Heart left ventricle (tissue), 16 donors: ENCODE measurements around the gene CNGA3. TPM values are rescaled to one million over a fixed set of nuclear protein-coding genes. Genes with fewer than 3 reads are reported as not detected.

ENCODE experiments used
- ATAC-seq, 4 donors: fragments of 200-7000 bp; cut with Tn5 transposase; one replicate each; pipeline ENCODE4 v1.9.1; 2020 to 2022; ENCODE audit warnings: moderate library complexity in 4 of 4, mild to moderate bottlenecking in 3 of 4, moderate number of reproducible peaks in 1 of 4
- DNase-seq, 5 donors: peaks; one replicate each; pipeline ENCODE4 v3.0.0-alpha.2; 2020
- H3K27ac ChIP-seq, 12 donors: fragments of 200-600 bp; sonication (generic) in 4 of 12; one replicate each; pipeline versions ENCODE4 v1.5.0 to v1.8.0; 2016 to 2022; ENCODE audit warnings: mild to moderate bottlenecking in 2 of 12
- H3K27me3 ChIP-seq, 9 donors: fragments of 200-600 bp; sonication (generic) in 2 of 9; one replicate each; pipeline versions ENCODE4 v1.5.1 to v1.8.0; 2016 to 2022; ENCODE audit warnings: mild to moderate bottlenecking in 3 of 9
- H3K36me3 ChIP-seq, 9 donors: fragments of 200-600 bp; sonication (generic) in 2 of 9; one replicate each; pipeline versions ENCODE4 v1.5.0 to v1.8.0; 2018 to 2022; ENCODE audit warnings: mild to moderate bottlenecking in 2 of 9
- H3K4me1 ChIP-seq, 12 donors: fragments of 200-600 bp; sonication (generic) in 4 of 12; one replicate each; pipeline versions ENCODE4 v1.5.0 to v1.8.0; 2016 to 2022; ENCODE audit warnings: mild to moderate bottlenecking in 3 of 12
- H3K4me3 ChIP-seq, 12 donors: fragments of 200-600 bp; sonication (generic) in 4 of 12; one replicate each; pipeline versions ENCODE4 v1.5.0 to v1.8.0; 2017 to 2022; ENCODE audit warnings: mild to moderate bottlenecking in 9 of 12, moderate library complexity in 4 of 12
- H3K9me3 ChIP-seq, 12 donors: fragments of 200-600 bp; sonication (generic) in 4 of 12; one replicate each; pipeline versions ENCODE4 v1.5.0 to v1.8.0; 2016 to 2022; ENCODE audit warnings: mild to moderate bottlenecking in 1 of 12
- CTCF ChIP-seq, 12 donors: fragments of 200-600 bp; sonication (generic) in 4 of 12; IDR thresholded peaks; one replicate each; pipeline versions ENCODE4 v1.5.0 to v1.8.0; 2018 to 2022; ENCODE audit warnings: antibody characterized with exemption in 12 of 12, mild to moderate bottlenecking in 5 of 12
- POLR2A ChIP-seq, 2 donors: fragments of 450-650 bp; IDR thresholded peaks; one replicate each; pipeline ENCODE4 v1.6.1; 2017; ENCODE audit warnings: antibody characterized with exemption in 2 of 2, mild to moderate bottlenecking in 2 of 2, moderate library complexity in 2 of 2
- WGBS, 4 donors: extraction: QIAGEN DNeasy Blood & Tissue Kit in 2 of 4; methylation state at CpG; one replicate each; pipeline versions ENCODE4 v1.1.5 to v1.1.7; 2013 to 2018; 5-methylcytosine and 5-hydroxymethylcytosine counted together
- intact Hi-C, 10 donors: fragments of 100-400 bp; cut with DNase I; formaldehyde crosslinking; loops; one replicate each; pipeline versions ENCODE4 v1.11.1 to v1.14.2; 2022
- polyA plus RNA-seq, 2 donors: library from polyadenylated mRNA; stranded (reverse); fragments of 200-250 nt; gene quantifications; one replicate each; pipeline ENCODE4 v1.2.3, GENCODE V29; 2013
- total RNA-seq, 9 donors: library from RNA; depleted of rRNA in 2 of 9; stranded (reverse); fragments of >200 nt in 2 of 9; fragmentation: NEBNext Ultra II Directional in 3 of 9; extraction: Animal tissue kit (Norgen Biotek cat#: 25700) in 3 of 9; gene quantifications; one replicate each; pipeline versions ENCODE4 v1.1.0 to v1.2.4, GENCODE V29; 2016 to 2023
- donor health status: ischemic (EF 13 %, LVEDD 7.1; RV severe dilation, severe dysfunction).
- donor health status: healthy with polysubstance abuse.
- donor health status: DM: no; HTN: yes; CAD: no.
- donor health status: DM: no; HTN: no; CAD: no.
- donor health status: ischemic (EF 25% LVEDD 6.9; RV normal size, moderate dysfunction).
- donor health status: ischemic (EF 25% LVEDD 5.7; RV mildly dilated, moderate dysfunction).
- donor health status: healthy.
- donor health status: DM: yes; HTN: yes; CAD: no.
- donor health status: ischemic (EF 35%, LVEDD 5.7; RV mildly dilated, moderate dysfunction).
- donor health status: nonischemic (EF 11% LVEDD 7.7; RV severe dilation, severe dysfunction).
- donor health status: DM: yes; HTN: yes; CAD: no.
- donor health status: PGD.
- donor health status: ischemic (EF 29% LVEDD 5.4; RV normal size, mild dysfunction).
- donor health status: nonischemic (EF 23%, LVEDD 6.1; RV moderate dilation, normal function).

The CNGA3 gene
- total and polyA plus RNA-seq, 11 donors: 0.43 TPM; not detected in 10

DNA sequence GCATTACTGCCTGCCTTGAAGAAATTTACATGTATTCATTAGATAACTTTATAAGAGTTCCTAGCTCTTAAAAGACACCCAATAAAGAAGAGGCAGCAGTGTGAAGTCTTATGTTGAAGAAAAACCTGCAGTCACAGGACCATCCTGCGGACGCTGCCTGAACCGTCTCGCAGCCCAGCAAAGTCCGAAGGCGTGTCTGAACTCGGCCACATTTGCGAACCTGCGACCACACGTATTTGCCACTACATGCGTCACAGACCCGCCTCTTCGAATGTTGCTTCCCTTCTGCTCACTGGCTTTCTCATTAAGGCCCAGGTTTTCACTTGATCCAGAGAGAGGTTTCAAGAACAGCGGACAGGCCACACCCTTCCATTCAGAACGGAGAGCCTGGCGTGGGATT lies 41.2 kb downstream of the CNGA3 start:
- peaks cover 0 to 2% (median 0%) of the 10 kb centered on the region in 12 donors for H3K4me1 ChIP-seq
- 85 to 91% (median 89%) methylated on average over 16 of the region's 16 CpGs for WGBS, 4 donors
- no peaks in the 10 kb centered on the region for H3K36me3 ChIP-seq
- no peak for TF ChIP-seq CTCF (IDR thresholded peaks at IDR 0.05)
- TF ChIP-seq POLR2A (IDR thresholded peaks at IDR 0.05): no peak
- H3K9me3 ChIP-seq: no peaks in the 10 kb centered on the region
- intact Hi-C loops: loop anchor here in 9 of 10 donors (5.0 to 10.0 kb wide), 6 partner anchors 393 to 690 kb away; partner anchors contain the start of genes TMEM131 (in 2 of the 9) and ZAP70 (in 1 of the 9)
- DNase-seq: no peak
- H3K4me3 ChIP-seq: no peak overlapping the region
- H3K27me3 ChIP-seq: no peaks in the 10 kb centered on the region
- H3K27ac ChIP-seq: no peak overlapping the region
- ATAC-seq: no peak

GRCh38 chr2:98388081-98388480 lies 41.8 kb downstream of the CNGA3 start:
- intact Hi-C loops: loop anchor here in 9 of 10 donors (5.0 to 10.0 kb wide), 6 partner anchors 393 to 691 kb away; partner anchors contain the start of genes TMEM131 (in 2 of the 9) and ZAP70 (in 1 of the 9)
- DNase-seq (no peak), ATAC-seq (no peak)
- TF ChIP-seq POLR2A (IDR thresholded peaks at IDR 0.05) (no peak), CTCF (IDR thresholded peaks at IDR 0.05) (no peak)
- Histone ChIP-seq H3K36me3 (no peaks in the 10 kb centered on the region), H3K4me3 (no peak overlapping the region), H3K27me3 (no peaks in the 10 kb centered on the region), H3K4me1 (peaks cover 0 to 2% (median 0%) of the 10 kb centered on the region in 12 donors), H3K9me3 (no peaks in the 10 kb centered on the region), H3K27ac (no peak overlapping the region)
- WGBS, 4 donors: 82 to 83% (median 82%) methylated on average over 15 of the region's 15 CpGs

DNA sequence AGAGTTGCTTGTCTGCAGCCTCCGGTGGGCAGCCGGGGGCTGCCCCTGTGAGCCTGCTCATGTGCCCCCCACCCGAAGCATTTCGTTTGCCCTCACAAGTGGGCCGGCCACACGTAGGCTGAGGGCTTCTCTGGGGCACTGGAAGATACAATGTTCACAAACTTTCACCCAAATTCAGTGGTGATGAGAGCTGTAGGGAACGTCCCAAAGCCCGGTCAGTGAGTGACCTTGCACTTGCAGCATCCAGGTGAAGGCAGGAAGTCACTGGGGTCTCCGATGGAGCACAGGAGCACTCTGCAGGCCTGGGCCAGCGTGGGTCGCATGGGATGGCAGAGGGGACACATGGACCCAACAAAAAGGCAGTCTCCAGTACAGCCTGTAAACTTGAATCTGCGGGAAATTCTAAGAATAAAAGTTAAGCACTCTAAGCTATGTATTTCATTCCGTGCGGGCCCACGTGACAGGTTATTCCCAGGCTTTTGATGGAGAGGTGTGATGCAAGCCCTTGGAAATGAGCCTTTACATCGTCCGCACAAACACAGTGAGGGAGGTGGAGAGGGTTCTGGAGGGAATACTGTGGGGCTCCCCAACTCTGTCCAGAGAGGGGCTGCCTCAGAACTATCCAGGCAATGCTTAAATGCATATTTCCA lies 42.5 kb downstream of the CNGA3 start:
- intact Hi-C loops: loop anchor here in 9 of 10 donors (5.0 to 10.0 kb wide), 6 partner anchors 394 to 691 kb away; partner anchors contain the start of genes TMEM131 (in 2 of the 9) and ZAP70 (in 1 of the 9)
- Histone ChIP-seq H3K4me1 (peaks cover 0 to 2% (median 0%) of the 10 kb centered on the region in 12 donors), H3K36me3 (no peaks in the 10 kb centered on the region), H3K9me3 (no peaks in the 10 kb centered on the region), H3K4me3 (no peak overlapping the region), H3K27me3 (no peaks in the 10 kb centered on the region), H3K27ac (no peak overlapping the region)
- WGBS, 4 donors: 85 to 90% (median 85%) methylated on average over 11 to 17 of the region's 17 CpGs
- TF ChIP-seq CTCF (IDR thresholded peaks at IDR 0.05) (no peak), POLR2A (IDR thresholded peaks at IDR 0.05) (no peak)
- ATAC-seq: no peak
- no peak for DNase-seq

DNA sequence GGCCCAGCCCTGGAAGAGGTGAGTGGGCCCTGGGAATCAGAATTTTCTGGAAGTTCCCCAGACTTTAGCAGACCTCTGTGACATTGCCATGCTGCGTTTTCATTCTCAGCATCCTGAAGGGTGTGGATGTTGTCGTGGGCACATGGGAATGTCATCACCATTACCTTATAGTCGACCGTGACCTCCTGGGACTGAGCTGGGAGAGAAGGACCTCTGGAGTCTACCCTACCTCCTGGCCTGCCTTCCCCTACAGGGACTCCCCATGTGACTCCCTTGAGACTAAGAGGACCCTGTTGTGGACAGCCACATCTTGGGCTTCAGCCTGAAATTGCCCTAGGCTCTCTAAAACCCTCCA lies 43.0 kb downstream of the CNGA3 start:
- no peaks in the 10 kb centered on the region for H3K36me3 ChIP-seq
- no peaks in the 10 kb centered on the region for H3K9me3 ChIP-seq
- no peak overlapping the region for H3K4me3 ChIP-seq
- ATAC-seq (no peak), DNase-seq (no peak)
- no peak overlapping the region for H3K27ac ChIP-seq
- intact Hi-C loops: loop anchor here in 9 of 10 donors (5.0 to 10.0 kb wide), 6 partner anchors 394 to 692 kb away; partner anchors contain the start of genes TMEM131 (in 2 of the 9) and ZAP70 (in 1 of the 9)
- H3K27me3 ChIP-seq: no peaks in the 10 kb centered on the region
- peaks cover 0 to 2% (median 0%) of the 10 kb centered on the region in 12 donors for H3K4me1 ChIP-seq
- no peak for TF ChIP-seq POLR2A (IDR thresholded peaks at IDR 0.05)
- no peak for TF ChIP-seq CTCF (IDR thresholded peaks at IDR 0.05)
- 62 to 78% (median 70%) methylated on average over 4 of the region's 4 CpGs for WGBS, 4 donors
